LNCAP (cell line): ENCODE measurements around the gene PCSK1N.

Experiments
- TF ChIP-seq, protein P1 (sequence below): fragments of 450-650 bp; IDR thresholded peaks from 2 replicates; pipeline ENCODE4 v1.5.1; 2017; ENCODE audit warnings: mild to moderate bottlenecking

Gene PCSK1N

DNA sequence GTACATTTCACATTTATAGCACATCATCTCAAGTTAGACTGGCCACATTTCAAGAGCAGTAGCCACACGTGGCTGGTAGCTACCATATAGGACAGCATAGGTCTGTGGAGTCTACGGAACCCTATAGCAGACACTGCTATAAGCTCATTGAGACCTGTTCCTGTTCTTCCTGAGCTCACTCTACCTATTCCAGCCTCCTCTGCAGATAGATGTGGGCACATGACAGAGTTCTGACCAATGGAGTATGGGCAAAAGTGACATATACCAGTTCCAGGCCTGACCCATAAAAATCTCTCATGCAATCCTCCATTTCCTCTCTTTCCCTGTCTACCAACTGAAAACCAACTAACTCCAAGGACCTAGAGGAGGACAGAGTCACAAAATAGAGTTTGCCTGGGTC, 37.1 kb downstream of the PCSK1N start:
- TF ChIP-seq, protein P1, sequence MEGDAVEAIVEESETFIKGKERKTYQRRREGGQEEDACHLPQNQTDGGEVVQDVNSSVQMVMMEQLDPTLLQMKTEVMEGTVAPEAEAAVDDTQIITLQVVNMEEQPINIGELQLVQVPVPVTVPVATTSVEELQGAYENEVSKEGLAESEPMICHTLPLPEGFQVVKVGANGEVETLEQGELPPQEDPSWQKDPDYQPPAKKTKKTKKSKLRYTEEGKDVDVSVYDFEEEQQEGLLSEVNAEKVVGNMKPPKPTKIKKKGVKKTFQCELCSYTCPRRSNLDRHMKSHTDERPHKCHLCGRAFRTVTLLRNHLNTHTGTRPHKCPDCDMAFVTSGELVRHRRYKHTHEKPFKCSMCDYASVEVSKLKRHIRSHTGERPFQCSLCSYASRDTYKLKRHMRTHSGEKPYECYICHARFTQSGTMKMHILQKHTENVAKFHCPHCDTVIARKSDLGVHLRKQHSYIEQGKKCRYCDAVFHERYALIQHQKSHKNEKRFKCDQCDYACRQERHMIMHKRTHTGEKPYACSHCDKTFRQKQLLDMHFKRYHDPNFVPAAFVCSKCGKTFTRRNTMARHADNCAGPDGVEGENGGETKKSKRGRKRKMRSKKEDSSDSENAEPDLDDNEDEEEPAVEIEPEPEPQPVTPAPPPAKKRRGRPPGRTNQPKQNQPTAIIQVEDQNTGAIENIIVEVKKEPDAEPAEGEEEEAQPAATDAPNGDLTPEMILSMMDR, result no peak

DNA sequence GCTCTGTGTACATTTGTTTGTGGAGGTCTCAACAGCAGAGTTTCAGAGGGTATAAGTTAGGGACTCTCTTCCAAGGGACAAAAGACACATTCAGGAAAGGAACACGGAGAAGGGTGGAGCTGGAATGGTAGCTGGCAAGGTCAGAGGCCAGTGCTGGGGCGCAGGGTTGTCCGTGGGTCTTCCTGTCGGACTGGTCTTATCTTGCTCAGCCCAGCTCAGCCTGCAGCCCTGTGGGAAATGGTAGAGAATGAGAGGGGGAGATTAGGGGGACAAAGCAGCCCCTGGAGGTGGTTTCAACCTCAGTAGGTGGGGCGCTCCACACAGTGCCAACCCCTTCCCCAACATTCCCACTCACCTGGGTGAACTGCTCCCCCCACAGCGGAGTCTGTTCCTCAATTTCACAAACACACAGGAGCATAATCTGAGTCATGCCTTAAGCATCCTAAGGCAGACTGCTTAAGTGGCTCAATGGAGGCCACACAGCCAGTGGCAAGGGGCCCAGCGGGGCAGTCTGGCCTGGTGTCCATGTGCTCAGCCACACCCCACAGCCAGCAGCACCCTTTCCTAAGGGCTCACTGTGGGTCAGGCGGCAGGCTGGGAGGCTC, 40.4 kb downstream of the PCSK1N start:
- TF ChIP-seq, protein P1, result no peak

DNA sequence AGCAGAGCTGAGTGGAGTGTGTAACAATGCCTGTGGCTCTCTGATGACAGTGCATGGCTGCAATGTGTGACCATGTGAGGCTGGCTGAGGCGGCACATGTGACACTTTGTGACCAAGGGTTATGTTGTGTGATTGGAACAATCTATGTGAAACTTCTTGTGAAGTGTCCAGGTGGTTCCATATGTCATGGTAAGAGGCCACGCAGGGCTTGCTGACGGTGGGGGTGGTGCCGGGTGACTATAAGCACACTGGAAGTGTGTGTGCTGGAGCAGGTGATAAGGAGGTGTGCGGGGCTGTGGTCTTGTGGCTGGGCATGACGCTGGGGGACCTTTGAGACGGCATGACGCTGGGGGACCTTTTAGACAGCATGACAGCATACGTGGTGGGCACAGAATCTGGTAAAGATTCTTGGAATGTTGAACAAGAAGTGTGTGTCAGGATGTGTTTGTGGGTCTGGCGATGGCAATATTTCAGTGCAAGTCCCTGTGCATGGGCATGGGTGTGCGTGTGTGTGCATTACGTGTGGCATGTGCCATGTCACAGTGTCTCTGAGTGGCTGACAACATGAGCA, 41.0 kb downstream of the PCSK1N start:
- TF ChIP-seq, protein P1, result no peak

DNA sequence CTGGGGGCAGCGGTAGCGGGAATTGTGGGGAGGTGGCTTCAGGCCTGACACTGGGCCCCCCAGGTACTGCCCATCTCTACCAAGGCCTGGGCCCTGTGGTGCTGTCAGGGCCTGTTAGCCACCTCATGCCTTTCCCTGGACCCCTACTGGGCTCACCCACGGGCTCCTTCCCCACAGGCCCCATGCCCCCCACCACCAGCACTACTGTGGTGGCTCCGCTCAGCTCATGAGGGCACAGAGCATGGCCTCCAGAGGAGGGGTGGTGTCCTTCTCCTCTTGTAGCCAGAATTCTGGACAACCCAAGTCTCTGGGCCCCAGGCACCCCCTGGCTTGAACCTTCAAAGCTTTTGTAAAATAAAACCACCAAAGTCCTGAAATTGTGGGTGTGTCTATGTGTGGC, 41.5 kb downstream of the PCSK1N start:
- TF ChIP-seq, protein P1, result no peak

DNA sequence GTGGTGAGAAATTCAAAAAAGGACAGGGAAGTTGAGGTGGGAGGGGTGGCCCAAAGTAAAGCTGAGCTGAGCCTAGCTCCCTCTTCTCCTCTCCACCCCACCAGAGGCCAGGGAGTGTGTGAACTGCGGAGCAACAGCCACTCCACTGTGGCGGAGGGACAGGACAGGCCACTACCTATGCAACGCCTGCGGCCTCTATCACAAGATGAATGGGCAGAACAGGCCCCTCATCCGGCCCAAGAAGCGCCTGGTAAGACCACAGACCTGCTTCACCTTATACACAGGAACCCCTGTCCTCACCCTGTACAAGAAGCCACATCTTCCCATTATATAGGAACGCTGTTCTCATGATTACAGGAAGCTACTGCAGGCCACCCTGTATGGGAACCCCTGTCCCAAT, 43.2 kb downstream of the PCSK1N start:
- TF ChIP-seq, protein P1, result no peak

DNA sequence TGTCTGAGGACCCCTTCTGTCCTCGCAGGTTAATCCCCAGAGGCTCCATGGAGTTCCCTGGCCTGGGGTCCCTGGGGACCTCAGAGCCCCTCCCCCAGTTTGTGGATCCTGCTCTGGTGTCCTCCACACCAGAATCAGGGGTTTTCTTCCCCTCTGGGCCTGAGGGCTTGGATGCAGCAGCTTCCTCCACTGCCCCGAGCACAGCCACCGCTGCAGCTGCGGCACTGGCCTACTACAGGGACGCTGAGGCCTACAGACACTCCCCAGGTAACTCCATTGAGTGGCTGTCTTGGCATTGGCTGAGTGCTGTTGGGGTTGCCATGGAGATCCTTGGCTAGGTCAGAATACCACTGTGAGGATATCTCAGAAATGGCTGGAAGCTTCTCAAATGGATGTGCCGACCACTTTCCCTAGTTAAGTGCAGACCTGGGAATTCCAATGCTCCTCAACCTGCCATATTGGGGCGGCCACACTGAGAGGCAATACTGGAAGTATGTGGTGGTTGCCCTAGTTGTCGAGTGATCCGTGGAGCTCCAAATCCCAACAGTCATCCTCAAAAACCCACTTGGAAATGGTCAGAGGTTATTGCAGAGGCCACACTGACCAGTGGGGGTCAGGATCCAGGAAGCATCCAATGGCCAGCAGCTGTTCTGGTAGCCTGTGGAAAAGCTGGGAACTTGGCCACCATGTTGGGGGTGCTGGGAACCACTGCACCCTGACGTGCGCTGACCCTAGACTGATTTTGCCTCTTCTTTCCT, 44.2 kb downstream of the PCSK1N start:
- TF ChIP-seq, protein P1, result no peak

DNA sequence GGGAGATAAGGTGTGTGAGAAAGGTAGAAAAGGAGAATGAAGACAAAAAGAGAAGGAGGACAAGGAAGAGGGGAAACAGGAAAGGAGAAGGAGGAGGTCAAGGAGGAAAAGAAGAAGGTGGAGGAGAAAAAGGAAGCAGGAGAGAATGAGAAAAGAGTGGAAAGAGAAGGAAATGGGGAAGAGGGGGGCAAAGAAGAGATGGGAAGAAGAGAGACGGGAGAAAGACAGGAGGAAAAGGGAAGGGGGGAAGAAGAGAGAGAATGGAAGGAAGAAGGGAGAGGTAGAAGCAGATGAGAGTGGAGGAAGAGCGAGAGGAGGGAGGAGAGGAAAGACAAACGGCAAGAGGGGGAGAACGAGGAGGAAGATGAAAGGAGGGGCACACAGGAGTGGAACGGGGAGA, 44.9 kb downstream of the PCSK1N start:
- TF ChIP-seq, protein P1, result no peak
